ENCODE results near the gene CFHR4. TPM values are rescaled to one million over a fixed set of nuclear protein-coding genes. Genes with fewer than 3 reads are reported as not detected.
"Not testable (repeated sequence)": the region's sequence is repeated elsewhere in the genome, so short reads cannot be mapped to it uniquely, and the experiment has no call there.

Gene CFHR4
- total RNA-seq, 1 experiment from 2014 or later: not detected

DNA sequence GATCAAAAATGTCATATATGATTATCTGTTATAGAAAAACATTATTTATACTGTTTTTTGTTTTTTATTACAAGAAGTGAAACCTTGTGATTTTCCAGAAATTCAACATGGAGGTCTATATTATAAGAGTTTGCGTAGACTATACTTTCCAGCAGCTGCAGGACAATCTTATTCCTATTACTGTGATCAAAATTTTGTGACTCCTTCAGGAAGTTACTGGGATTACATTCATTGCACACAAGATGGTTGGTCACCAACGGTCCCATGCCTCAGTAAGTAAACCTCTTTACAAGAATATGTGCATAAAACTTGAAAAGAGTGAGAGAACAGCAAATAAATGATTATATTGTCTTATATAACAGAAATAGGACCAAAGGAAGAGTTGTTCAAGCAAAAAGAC lies 14.5 kb downstream of the CFHR4 start:
- intact Hi-C loops (cut with micrococcal nuclease; ENCODE audit: unreplicated experiment): no loop called here
- Histone ChIP-seq H3K27me3 (replicated peaks; ENCODE audit: control insufficient read depth, insufficient read depth, low read length) (no peaks in the 10 kb centered on the region), H3K9me3 (no peaks in the 10 kb centered on the region), H3K4me1 (no peaks in the 10 kb centered on the region), H3K36me3 (ENCODE audit: control insufficient read depth, insufficient read depth, low read length) (no peaks in the 10 kb centered on the region), H3K4me3 (ENCODE audit: low read depth, low read length) (no peak overlapping the region)
- CTCF ChIA-PET: no interaction called here
- no peaks in the 10 kb centered on the region for H3K27me3 Mint-ChIP-seq (ENCODE audit: insufficient read depth, unreplicated experiment)
- no peak overlapping the region for H3K27ac Mint-ChIP-seq (ENCODE audit: unreplicated experiment)
- no peak overlapping the region for H3K4me3 Mint-ChIP-seq (ENCODE audit: unreplicated experiment)
- no peaks in the 10 kb centered on the region for H3K36me3 Mint-ChIP-seq (ENCODE audit: insufficient read depth, unreplicated experiment)
- no TSS peak for BruUV-seq (replicated peaks)
- POLR2A ChIA-PET: no interaction called here
- TF ChIP-seq, protein P1, sequence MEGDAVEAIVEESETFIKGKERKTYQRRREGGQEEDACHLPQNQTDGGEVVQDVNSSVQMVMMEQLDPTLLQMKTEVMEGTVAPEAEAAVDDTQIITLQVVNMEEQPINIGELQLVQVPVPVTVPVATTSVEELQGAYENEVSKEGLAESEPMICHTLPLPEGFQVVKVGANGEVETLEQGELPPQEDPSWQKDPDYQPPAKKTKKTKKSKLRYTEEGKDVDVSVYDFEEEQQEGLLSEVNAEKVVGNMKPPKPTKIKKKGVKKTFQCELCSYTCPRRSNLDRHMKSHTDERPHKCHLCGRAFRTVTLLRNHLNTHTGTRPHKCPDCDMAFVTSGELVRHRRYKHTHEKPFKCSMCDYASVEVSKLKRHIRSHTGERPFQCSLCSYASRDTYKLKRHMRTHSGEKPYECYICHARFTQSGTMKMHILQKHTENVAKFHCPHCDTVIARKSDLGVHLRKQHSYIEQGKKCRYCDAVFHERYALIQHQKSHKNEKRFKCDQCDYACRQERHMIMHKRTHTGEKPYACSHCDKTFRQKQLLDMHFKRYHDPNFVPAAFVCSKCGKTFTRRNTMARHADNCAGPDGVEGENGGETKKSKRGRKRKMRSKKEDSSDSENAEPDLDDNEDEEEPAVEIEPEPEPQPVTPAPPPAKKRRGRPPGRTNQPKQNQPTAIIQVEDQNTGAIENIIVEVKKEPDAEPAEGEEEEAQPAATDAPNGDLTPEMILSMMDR (IDR thresholded peaks at IDR 0.05; ENCODE audit: insufficient read depth in 1 of 2, low read depth in 1 of 2, low read length in 1 of 2, severe bottlenecking in 1 of 2, unreplicated experiment in 1 of 2): no peak
- no peaks in the 10 kb centered on the region for H3K9me3 Mint-ChIP-seq (ENCODE audit: unreplicated experiment)
- no peak for DNase-seq
- H3K4me1 Mint-ChIP-seq (ENCODE audit: low read depth, unreplicated experiment): no peaks in the 10 kb centered on the region

DNA sequence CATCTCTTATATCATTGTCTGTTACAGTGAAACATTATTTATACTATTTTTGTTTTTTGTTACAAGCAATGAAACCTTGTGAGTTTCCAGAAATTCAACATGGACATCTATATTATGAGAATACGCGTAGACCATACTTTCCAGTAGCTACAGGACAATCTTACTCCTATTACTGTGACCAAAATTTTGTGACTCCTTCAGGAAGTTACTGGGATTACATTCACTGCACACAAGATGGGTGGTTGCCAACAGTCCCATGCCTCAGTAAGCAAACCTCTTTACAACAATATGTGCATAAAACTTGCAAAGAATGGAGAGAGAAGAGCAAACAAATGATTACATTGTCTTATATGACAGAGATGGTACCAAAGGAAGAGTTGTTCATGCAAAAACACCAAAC lies 22.4 kb downstream of the CFHR4 start:
- intact Hi-C loops (cut with micrococcal nuclease; ENCODE audit: unreplicated experiment): no loop called here
- Histone ChIP-seq H3K36me3 (ENCODE audit: control insufficient read depth, insufficient read depth, low read length) (no peaks in the 10 kb centered on the region), H3K27me3 (replicated peaks; ENCODE audit: control insufficient read depth, insufficient read depth, low read length) (no peaks in the 10 kb centered on the region), H3K9me3 (no peaks in the 10 kb centered on the region), H3K4me3 (ENCODE audit: low read depth, low read length) (no peak overlapping the region), H3K4me1 (no peaks in the 10 kb centered on the region)
- Mint-ChIP-seq H3K36me3 (ENCODE audit: insufficient read depth, unreplicated experiment) (no peaks in the 10 kb centered on the region), H3K4me3 (ENCODE audit: unreplicated experiment) (no peak overlapping the region), H3K4me1 (ENCODE audit: low read depth, unreplicated experiment) (no peaks in the 10 kb centered on the region), H3K9me3 (ENCODE audit: unreplicated experiment) (no peaks in the 10 kb centered on the region), H3K27ac (ENCODE audit: unreplicated experiment) (no peak overlapping the region), H3K27me3 (ENCODE audit: insufficient read depth, unreplicated experiment) (no peaks in the 10 kb centered on the region)
- DNase-seq: no peak
- no TSS peak for BruUV-seq (replicated peaks)
- TF ChIP-seq, protein P1 (IDR thresholded peaks at IDR 0.05; ENCODE audit: insufficient read depth in 1 of 2, low read depth in 1 of 2, low read length in 1 of 2, severe bottlenecking in 1 of 2, unreplicated experiment in 1 of 2): no peak
- POLR2A ChIA-PET: no interaction called here
- CTCF ChIA-PET: no interaction called here

DNA sequence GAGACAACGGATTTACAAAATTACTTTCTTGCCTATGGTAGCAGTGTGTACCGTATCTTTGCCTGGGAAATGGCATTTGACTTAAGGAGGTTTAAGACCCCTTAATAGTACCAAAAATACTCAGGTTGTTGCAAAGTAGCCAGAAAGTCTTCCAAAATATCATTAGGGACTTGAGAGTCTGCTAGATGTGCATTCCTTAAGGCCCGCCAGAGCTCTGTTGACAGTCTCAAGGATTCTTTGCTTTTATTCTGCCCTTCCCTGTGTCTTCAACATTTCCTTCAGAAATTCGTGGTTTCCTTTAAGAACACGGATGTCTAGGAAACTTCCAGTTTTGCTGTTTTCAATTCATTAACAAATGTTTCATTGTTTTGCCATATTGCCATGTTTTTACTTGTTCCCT lies 24.4 kb downstream of the CFHR4 start:
- H3K4me3 ChIP-seq (ENCODE audit: low read depth, low read length); H3K36me3 Mint-ChIP-seq (ENCODE audit: insufficient read depth, unreplicated experiment); H3K4me3 Mint-ChIP-seq (ENCODE audit: unreplicated experiment); H3K27me3 ChIP-seq (replicated peaks; ENCODE audit: control insufficient read depth, insufficient read depth, low read length); POLR2A ChIA-PET; H3K36me3 ChIP-seq (ENCODE audit: control insufficient read depth, insufficient read depth, low read length); CTCF ChIA-PET; H3K27me3 Mint-ChIP-seq (ENCODE audit: insufficient read depth, unreplicated experiment); H3K9me3 Mint-ChIP-seq (ENCODE audit: unreplicated experiment); H3K27ac Mint-ChIP-seq (ENCODE audit: unreplicated experiment); BruUV-seq (replicated peaks); DNase-seq; intact Hi-C loops (cut with micrococcal nuclease; ENCODE audit: unreplicated experiment); H3K4me1 ChIP-seq; H3K4me1 Mint-ChIP-seq (ENCODE audit: low read depth, unreplicated experiment); H3K9me3 ChIP-seq: not testable (repeated sequence)

DNA sequence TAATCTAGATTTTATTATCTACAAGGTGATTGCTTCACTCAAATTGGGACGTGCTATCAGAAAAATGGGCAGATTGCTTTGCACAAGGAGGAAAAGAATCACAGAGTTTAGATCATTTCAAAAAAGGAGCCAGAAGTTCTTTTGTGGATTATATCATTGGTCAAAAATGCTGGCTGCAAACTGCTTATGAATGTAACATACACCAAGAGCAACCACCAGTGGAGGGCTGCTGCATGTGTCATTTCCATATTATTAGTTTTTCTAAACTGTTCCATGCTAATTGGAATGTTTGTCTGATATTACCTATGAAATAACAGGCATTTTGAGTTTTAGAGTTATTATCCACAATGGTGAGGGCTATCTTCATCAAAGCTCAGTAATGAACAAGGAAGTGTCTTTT lies 39.0 kb downstream of the CFHR4 start:
- H3K9me3 Mint-ChIP-seq (ENCODE audit: unreplicated experiment); H3K4me3 ChIP-seq (ENCODE audit: low read depth, low read length); H3K36me3 ChIP-seq (ENCODE audit: control insufficient read depth, insufficient read depth, low read length); H3K4me3 Mint-ChIP-seq (ENCODE audit: unreplicated experiment); intact Hi-C loops (cut with micrococcal nuclease; ENCODE audit: unreplicated experiment); H3K27ac Mint-ChIP-seq (ENCODE audit: unreplicated experiment); BruUV-seq (replicated peaks); H3K27me3 ChIP-seq (replicated peaks; ENCODE audit: control insufficient read depth, insufficient read depth, low read length); H3K4me1 ChIP-seq; H3K27me3 Mint-ChIP-seq (ENCODE audit: insufficient read depth, unreplicated experiment); H3K36me3 Mint-ChIP-seq (ENCODE audit: insufficient read depth, unreplicated experiment); POLR2A ChIA-PET; H3K4me1 Mint-ChIP-seq (ENCODE audit: low read depth, unreplicated experiment); DNase-seq; H3K9me3 ChIP-seq; CTCF ChIA-PET: not testable (repeated sequence)

DNA sequence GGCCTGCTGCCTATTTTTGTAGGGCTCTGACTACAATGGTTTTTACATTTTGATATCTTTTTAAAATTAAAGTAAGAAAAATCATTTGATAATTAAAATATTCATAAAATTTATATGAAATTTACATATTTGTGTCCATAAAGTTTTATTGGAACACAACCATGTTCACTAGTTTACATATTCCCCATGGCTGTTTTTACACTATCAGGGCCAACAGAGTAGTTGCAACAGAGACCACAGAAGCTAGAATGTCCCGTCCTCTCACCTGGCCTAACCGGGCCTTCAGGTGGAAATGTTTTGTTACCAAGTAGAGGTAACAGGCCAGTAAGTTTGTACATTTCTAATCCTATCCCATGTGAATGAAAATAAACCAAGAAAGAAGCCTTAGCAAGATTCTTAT lies 45.0 kb downstream of the CFHR4 start:
- H3K9me3 ChIP-seq; intact Hi-C loops (cut with micrococcal nuclease; ENCODE audit: unreplicated experiment); H3K27ac Mint-ChIP-seq (ENCODE audit: unreplicated experiment); H3K36me3 ChIP-seq (ENCODE audit: control insufficient read depth, insufficient read depth, low read length); POLR2A ChIA-PET; H3K27me3 Mint-ChIP-seq (ENCODE audit: insufficient read depth, unreplicated experiment); DNase-seq; H3K4me1 ChIP-seq; H3K4me3 Mint-ChIP-seq (ENCODE audit: unreplicated experiment); BruUV-seq (replicated peaks); H3K4me1 Mint-ChIP-seq (ENCODE audit: low read depth, unreplicated experiment); CTCF ChIA-PET; H3K27me3 ChIP-seq (replicated peaks; ENCODE audit: control insufficient read depth, insufficient read depth, low read length); H3K4me3 ChIP-seq (ENCODE audit: low read depth, low read length); H3K36me3 Mint-ChIP-seq (ENCODE audit: insufficient read depth, unreplicated experiment): not testable (repeated sequence)
- peaks cover 11% of the 10 kb centered on the region for H3K9me3 Mint-ChIP-seq (ENCODE audit: unreplicated experiment)
